Erythroblast (primary cell): ENCODE data around the gene CPED1.

Source experiments
- GATA1 ChIP-seq: IDR thresholded peaks from 2 replicates; pipeline ENCODE4 v1.6.1; 2011; ENCODE audit warnings: low read depth, mild to moderate bottlenecking, control low read depth, low read length, moderate library complexity
- POLR2A ChIP-seq: IDR thresholded peaks from 2 replicates; pipeline ENCODE4 v1.6.1; 2011; ENCODE audit warnings: mild to moderate bottlenecking, low read length

- TF ChIP-seq POLR2A (no peak), GATA1 (no peak)
These were observed 354.1 kb downstream of the CPED1 start for GRCh38 chr7:121342631-121343030.
